ENCODE results near the gene KIAA1217.
A peak's percentile ranks its signal among the peaks of the same experiment; 100 is the strongest.

KIAA1217 gene

GRCh38 chr10:24344695-24345463 is 135.9 kb downstream of the KIAA1217 start:
- no peak overlapping the region for H3K27ac ChIP-seq
- TF ChIP-seq CTCF (conservative IDR thresholded peaks at IDR 0.05), result no peak

GRCh38 chr10:24346877-24347519 is 138.1 kb downstream of the KIAA1217 start:
- no peak overlapping the region for H3K27ac ChIP-seq
- TF ChIP-seq CTCF (conservative IDR thresholded peaks at IDR 0.05), result no peak

- TF ChIP-seq CTCF (conservative IDR thresholded peaks at IDR 0.05), result no peak
- peak overlapping the region; percentile 42 for H3K27ac ChIP-seq
Measured at GRCh38 chr10:24349379-24350001, 140.6 kb downstream of the KIAA1217 start.

- H3K27ac ChIP-seq, result peak overlapping the region; percentile 42
Measured at GRCh38 chr10:24350070-24350921, 141.4 kb downstream of the KIAA1217 start.

GRCh38 chr10:24350922-24351225 is 141.9 kb downstream of the KIAA1217 start:
- peak overlapping the region; percentile 42 for H3K27ac ChIP-seq

More at GRCh38 chr10:24350070-24350921, 141.4 kb downstream of the KIAA1217 start:
- no peak for TF ChIP-seq CTCF (conservative IDR thresholded peaks at IDR 0.05)

- no peak for TF ChIP-seq CTCF (conservative IDR thresholded peaks at IDR 0.05)
- H3K27ac ChIP-seq, result no peak overlapping the region
Measured at GRCh38 chr10:24351961-24352360, 143.0 kb downstream of the KIAA1217 start.

- no peak overlapping the region for H3K27ac ChIP-seq
- TF ChIP-seq CTCF (conservative IDR thresholded peaks at IDR 0.05), result no peak
Measured at GRCh38 chr10:24352399-24352798, 143.5 kb downstream of the KIAA1217 start.

All from VCaP (cell line).